Measurements from ENCODE around the gene AOC1.

The AOC1 gene

GRCh38 chr7:150858236-150859197 is 6.2 kb downstream of the AOC1 start:
- DNase-seq = no peak

- no peak for DNase-seq
These were observed 8.1 kb downstream of the AOC1 start for GRCh38 chr7:150860291-150860977.

GRCh38 chr7:150860978-150861295 is 8.6 kb downstream of the AOC1 start:
- DNase-seq = no peak

GRCh38 chr7:150862356-150862755 is 10.0 kb downstream of the AOC1 start:
- DNase-seq = no peak

GRCh38 chr7:150863946-150864345 is 11.6 kb downstream of the AOC1 start:
- no peak for DNase-seq

GRCh38 chr7:150866932-150867564 is 14.7 kb downstream of the AOC1 start:
- no peak for DNase-seq

- DNase-seq = no peak
These were observed 15.3 kb downstream of the AOC1 start for GRCh38 chr7:150867605-150868004.

- DNase-seq = no peak
These were observed 17.1 kb downstream of the AOC1 start for GRCh38 chr7:150869467-150869866.

- DNase-seq = no peak
These were observed 19.3 kb downstream of the AOC1 start for GRCh38 chr7:150871601-150872000.

- no peak for DNase-seq
These were observed 22.3 kb downstream of the AOC1 start for GRCh38 chr7:150874401-150875198.

GRCh38 chr7:150875791-150876190 is 23.5 kb downstream of the AOC1 start:
- no peak for DNase-seq

GRCh38 chr7:150876817-150877526 is 24.7 kb downstream of the AOC1 start:
- DNase-seq = peak; percentile 91

- DNase-seq = no peak
These were observed 25.2 kb downstream of the AOC1 start for GRCh38 chr7:150877536-150877935.

GRCh38 chr7:150879345-150879744 is 27.0 kb downstream of the AOC1 start:
- DNase-seq = no peak

GRCh38 chr7:150881189-150881588 is 28.9 kb downstream of the AOC1 start:
- no peak for DNase-seq

- DNase-seq = no peak
These were observed 38.7 kb downstream of the AOC1 start for GRCh38 chr7:150890853-150891584.

GRCh38 chr7:150891740-150892139 is 39.4 kb downstream of the AOC1 start:
- no peak for DNase-seq

- DNase-seq = no peak
These were observed 43.5 kb downstream of the AOC1 start for GRCh38 chr7:150895809-150896208.

GRCh38 chr7:150896562-150897209 is 44.4 kb downstream of the AOC1 start:
- DNase-seq = no peak

GRCh38 chr7:150897502-150898474 is 45.5 kb downstream of the AOC1 start:
- peak; percentile 18 for DNase-seq
